ENCODE results near the gene C2orf15. TPM values are rescaled to one million over a fixed set of nuclear protein-coding genes. Genes with fewer than 3 reads are reported as not detected.

C2orf15 gene
- total RNA-seq, 1 experiment from 2014 or later = 1.9 TPM

DNA sequence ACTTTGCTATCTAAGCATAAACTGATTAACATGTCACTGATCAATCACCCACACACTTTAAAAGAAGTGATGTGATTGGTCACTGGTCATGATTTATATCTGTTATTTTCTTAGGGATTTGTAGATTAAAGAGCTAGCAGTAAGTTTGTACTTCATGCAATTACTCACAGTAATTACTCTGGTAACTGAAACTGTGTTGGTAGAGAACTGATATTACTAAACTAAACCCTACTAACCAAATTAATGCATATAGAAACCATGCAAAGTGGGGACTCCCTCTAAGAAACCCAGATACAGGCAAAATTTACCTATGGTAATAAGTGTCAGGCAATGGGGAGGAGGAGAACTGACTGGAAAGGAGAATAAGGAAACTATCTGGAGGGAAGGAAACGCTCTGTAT, 44.8 kb upstream of the C2orf15 start:
- H3K4me2 ChIP-seq (ENCODE audit: low read length) = no peak overlapping the region
- no peak overlapping the region for H3K27ac ChIP-seq (ENCODE audit: low read depth, low read length)
- DNase-seq (ENCODE audit: low read depth, low spot score) = no peak
- 0 out of 4 replicates have a peak, but pooled peaks cover 0 to 3% of the 10 kb centered on the region in 2 experiments for H3K9me3 ChIP-seq (ENCODE audit: control insufficient read depth in 1 of 2, insufficient read depth in 1 of 2, low read depth in 1 of 2, low read length in 2 of 2)
- no peak overlapping the region for H3K4me3 ChIP-seq (replicated peaks in 1 of 2; ENCODE audit: low read depth in 1 of 2, low read length in 2 of 2)
- no peaks in the 10 kb centered on the region for H3K79me2 ChIP-seq (ENCODE audit: insufficient read depth, low read length)
- no peaks in the 10 kb centered on the region for H3K9me2 ChIP-seq (ENCODE audit: insufficient read depth)
- no peak overlapping the region for H2AFZ ChIP-seq (ENCODE audit: low read depth, low read length, poor library complexity, severe bottlenecking)
- RAD21 ChIA-PET (ENCODE audit: low non-redundant PET in 1 of 2, low total read pairs in 2 of 2, uncharacterized antibody in 2 of 2, unreplicated experiment in 2 of 2) = no interaction called here
- H3K27me3 ChIP-seq (ENCODE audit: insufficient read depth, low read length) = no peaks in the 10 kb centered on the region
- intact Hi-C loops (cut with micrococcal nuclease) = no loop called here
- H4K20me1 ChIP-seq (ENCODE audit: insufficient read depth) = no peaks in the 10 kb centered on the region
- no peak overlapping the region for H3K9ac ChIP-seq (ENCODE audit: low read length)
- H3K4me1 ChIP-seq (ENCODE audit: control insufficient read depth in 1 of 2, insufficient read depth in 2 of 2, low read length in 2 of 2) = no peaks in the 10 kb centered on the region
- no peaks in the 10 kb centered on the region for H3K36me3 ChIP-seq (ENCODE audit: control insufficient read depth in 1 of 2, insufficient read depth in 2 of 2, low read length in 2 of 2)
- POLR2A ChIA-PET = no interaction called here
- BruUV-seq (replicated peaks) = no TSS peak
- no peak for ATAC-seq
- CTCF ChIA-PET = no interaction called here
- TF ChIP-seq EGR1 (IDR thresholded peaks at IDR 0.05; ENCODE audit: low read depth) (no peak), POLR2A (IDR thresholded peaks at IDR 0.05; ENCODE audit: borderline replicate concordance, extremely low read depth, insufficient read depth, insufficient read length) (no peak), SIN3A (IDR thresholded peaks at IDR 0.05; ENCODE audit: low read depth) (no peak), CBX3 (IDR thresholded peaks at IDR 0.05; ENCODE audit: low read depth) (no peak), ELF1 (IDR thresholded peaks at IDR 0.05; ENCODE audit: borderline replicate concordance, low read depth) (no peak), FOSL1 (IDR thresholded peaks at IDR 0.05; ENCODE audit: low read depth) (no peak), YY1 (IDR thresholded peaks at IDR 0.05; ENCODE audit: extremely low read depth, insufficient replicate concordance, low read depth, low read length) (no peak), SRF (IDR thresholded peaks at IDR 0.05; ENCODE audit: low read depth) (no peak), JUND (IDR thresholded peaks at IDR 0.05) (no peak), EZH2 (IDR thresholded peaks at IDR 0.05) (no peak), SP1 (IDR thresholded peaks at IDR 0.05; ENCODE audit: low read depth) (no peak), ZNF274 (IDR thresholded peaks at IDR 0.05; ENCODE audit: low read depth, low read length) (no peak), TCF7L2 (IDR thresholded peaks at IDR 0.05; ENCODE audit: borderline replicate concordance, extremely low read depth, insufficient read depth, insufficient read length) (no peak), CEBPB (IDR thresholded peaks at IDR 0.05; ENCODE audit: low read depth) (no peak)
- TF ChIP-seq, protein P1, sequence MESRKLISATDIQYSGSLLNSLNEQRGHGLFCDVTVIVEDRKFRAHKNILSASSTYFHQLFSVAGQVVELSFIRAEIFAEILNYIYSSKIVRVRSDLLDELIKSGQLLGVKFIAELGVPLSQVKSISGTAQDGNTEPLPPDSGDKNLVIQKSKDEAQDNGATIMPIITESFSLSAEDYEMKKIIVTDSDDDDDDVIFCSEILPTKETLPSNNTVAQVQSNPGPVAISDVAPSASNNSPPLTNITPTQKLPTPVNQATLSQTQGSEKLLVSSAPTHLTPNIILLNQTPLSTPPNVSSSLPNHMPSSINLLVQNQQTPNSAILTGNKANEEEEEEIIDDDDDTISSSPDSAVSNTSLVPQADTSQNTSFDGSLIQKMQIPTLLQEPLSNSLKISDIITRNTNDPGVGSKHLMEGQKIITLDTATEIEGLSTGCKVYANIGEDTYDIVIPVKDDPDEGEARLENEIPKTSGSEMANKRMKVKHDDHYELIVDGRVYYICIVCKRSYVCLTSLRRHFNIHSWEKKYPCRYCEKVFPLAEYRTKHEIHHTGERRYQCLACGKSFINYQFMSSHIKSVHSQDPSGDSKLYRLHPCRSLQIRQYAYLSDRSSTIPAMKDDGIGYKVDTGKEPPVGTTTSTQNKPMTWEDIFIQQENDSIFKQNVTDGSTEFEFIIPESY (IDR thresholded peaks at IDR 0.05; ENCODE audit: extremely low read depth, insufficient replicate concordance, low read length) = no peak
- TF ChIP-seq, protein P2, sequence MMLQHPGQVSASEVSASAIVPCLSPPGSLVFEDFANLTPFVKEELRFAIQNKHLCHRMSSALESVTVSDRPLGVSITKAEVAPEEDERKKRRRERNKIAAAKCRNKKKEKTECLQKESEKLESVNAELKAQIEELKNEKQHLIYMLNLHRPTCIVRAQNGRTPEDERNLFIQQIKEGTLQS (IDR thresholded peaks at IDR 0.05) = no peak
- TF ChIP-seq, protein P3, sequence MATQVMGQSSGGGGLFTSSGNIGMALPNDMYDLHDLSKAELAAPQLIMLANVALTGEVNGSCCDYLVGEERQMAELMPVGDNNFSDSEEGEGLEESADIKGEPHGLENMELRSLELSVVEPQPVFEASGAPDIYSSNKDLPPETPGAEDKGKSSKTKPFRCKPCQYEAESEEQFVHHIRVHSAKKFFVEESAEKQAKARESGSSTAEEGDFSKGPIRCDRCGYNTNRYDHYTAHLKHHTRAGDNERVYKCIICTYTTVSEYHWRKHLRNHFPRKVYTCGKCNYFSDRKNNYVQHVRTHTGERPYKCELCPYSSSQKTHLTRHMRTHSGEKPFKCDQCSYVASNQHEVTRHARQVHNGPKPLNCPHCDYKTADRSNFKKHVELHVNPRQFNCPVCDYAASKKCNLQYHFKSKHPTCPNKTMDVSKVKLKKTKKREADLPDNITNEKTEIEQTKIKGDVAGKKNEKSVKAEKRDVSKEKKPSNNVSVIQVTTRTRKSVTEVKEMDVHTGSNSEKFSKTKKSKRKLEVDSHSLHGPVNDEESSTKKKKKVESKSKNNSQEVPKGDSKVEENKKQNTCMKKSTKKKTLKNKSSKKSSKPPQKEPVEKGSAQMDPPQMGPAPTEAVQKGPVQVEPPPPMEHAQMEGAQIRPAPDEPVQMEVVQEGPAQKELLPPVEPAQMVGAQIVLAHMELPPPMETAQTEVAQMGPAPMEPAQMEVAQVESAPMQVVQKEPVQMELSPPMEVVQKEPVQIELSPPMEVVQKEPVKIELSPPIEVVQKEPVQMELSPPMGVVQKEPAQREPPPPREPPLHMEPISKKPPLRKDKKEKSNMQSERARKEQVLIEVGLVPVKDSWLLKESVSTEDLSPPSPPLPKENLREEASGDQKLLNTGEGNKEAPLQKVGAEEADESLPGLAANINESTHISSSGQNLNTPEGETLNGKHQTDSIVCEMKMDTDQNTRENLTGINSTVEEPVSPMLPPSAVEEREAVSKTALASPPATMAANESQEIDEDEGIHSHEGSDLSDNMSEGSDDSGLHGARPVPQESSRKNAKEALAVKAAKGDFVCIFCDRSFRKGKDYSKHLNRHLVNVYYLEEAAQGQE (IDR thresholded peaks at IDR 0.05; ENCODE audit: low read depth) = no peak

Measured in HCT116 (cell line).